Measurements from ENCODE around the gene ARID3B. TPM values are rescaled to one million over a fixed set of nuclear protein-coding genes. Genes with fewer than 3 reads are reported as not detected.
"Not testable (repeated sequence)": the region's sequence is repeated elsewhere in the genome, so short reads cannot be mapped to it uniquely, and the experiment has no call there.

The ARID3B gene
- polyA plus RNA-seq, 3 donors from 2014 or later: 3.2 to 17.3 (median 6.6) TPM

GRCh38 chr15:74520407-74520806 is 20.6 kb upstream of the ARID3B start:
- Mint-ChIP-seq H3K27ac (no peak overlapping the region), H3K4me1 (no peaks in the 10 kb centered on the region), H3K9me3 (no peaks in the 10 kb centered on the region)

GRCh38 chr15:74523982-74524381 is 17.0 kb upstream of the ARID3B start:
- Mint-ChIP-seq H3K4me1 (no peaks in the 10 kb centered on the region), H3K4me3 (no peak overlapping the region)
- no peak for DNase-seq

More at GRCh38 chr15:74520407-74520806, 20.6 kb upstream of the ARID3B start:
- no peak for DNase-seq
- Mint-ChIP-seq H3K4me3 (no peak overlapping the region), H3K27me3 (ENCODE audit: low read depth in 3 of 3) (peaks cover 0 to 2% (median 0%) of the 10 kb centered on the region in 3 donors), H3K36me3 (no peaks in the 10 kb centered on the region)

GRCh38 chr15:74525309-74525708 is 15.7 kb upstream of the ARID3B start:
- H3K4me3 Mint-ChIP-seq: no peak overlapping the region
- DNase-seq: no peak
- no peaks in the 10 kb centered on the region for H3K27me3 Mint-ChIP-seq (ENCODE audit: low read depth in 3 of 3)
- no peaks in the 10 kb centered on the region for H3K9me3 Mint-ChIP-seq
- no peaks in the 10 kb centered on the region for H3K4me1 Mint-ChIP-seq
- no peaks in the 10 kb centered on the region for H3K36me3 Mint-ChIP-seq
- no peak overlapping the region for H3K27ac Mint-ChIP-seq

More at GRCh38 chr15:74523982-74524381, 17.0 kb upstream of the ARID3B start:
- no peaks in the 10 kb centered on the region for H3K27me3 Mint-ChIP-seq (ENCODE audit: low read depth in 3 of 3)
- H3K9me3 Mint-ChIP-seq: no peaks in the 10 kb centered on the region
- H3K27ac Mint-ChIP-seq: no peak overlapping the region
- no peaks in the 10 kb centered on the region for H3K36me3 Mint-ChIP-seq

GRCh38 chr15:74525945-74526344 is 15.1 kb upstream of the ARID3B start:
- Mint-ChIP-seq H3K27me3 (ENCODE audit: low read depth in 3 of 3) (no peaks in the 10 kb centered on the region), H3K9me3 (no peaks in the 10 kb centered on the region), H3K27ac (no peak overlapping the region), H3K4me3 (no peak overlapping the region), H3K4me1 (no peaks in the 10 kb centered on the region), H3K36me3 (no peaks in the 10 kb centered on the region)
- no peak for DNase-seq

GRCh38 chr15:74528876-74529275 is 12.1 kb upstream of the ARID3B start:
- Mint-ChIP-seq H3K4me1 (no peaks in the 10 kb centered on the region), H3K36me3 (no peaks in the 10 kb centered on the region), H3K27me3 (ENCODE audit: low read depth in 3 of 3) (no peaks in the 10 kb centered on the region), H3K9me3 (no peaks in the 10 kb centered on the region), H3K4me3 (no peak overlapping the region), H3K27ac (no peak overlapping the region)
- no peak for DNase-seq

GRCh38 chr15:74529921-74530320 is 11.1 kb upstream of the ARID3B start:
- H3K4me3 Mint-ChIP-seq: no peak overlapping the region
- H3K36me3 Mint-ChIP-seq: no peaks in the 10 kb centered on the region
- H3K27me3 Mint-ChIP-seq (ENCODE audit: low read depth in 3 of 3): no peaks in the 10 kb centered on the region
- no peaks in the 10 kb centered on the region for H3K9me3 Mint-ChIP-seq
- H3K4me1 Mint-ChIP-seq: no peaks in the 10 kb centered on the region
- no peak overlapping the region for H3K27ac Mint-ChIP-seq
- no peak for DNase-seq

GRCh38 chr15:74530771-74531143 is 10.3 kb upstream of the ARID3B start:
- Mint-ChIP-seq H3K4me3 (no peak overlapping the region), H3K27me3 (ENCODE audit: low read depth in 3 of 3) (no peaks in the 10 kb centered on the region), H3K27ac (no peak overlapping the region), H3K4me1 (no peaks in the 10 kb centered on the region), H3K36me3 (no peaks in the 10 kb centered on the region), H3K9me3 (no peaks in the 10 kb centered on the region)
- DNase-seq: no peak

GRCh38 chr15:74531144-74531811 is 9.7 kb upstream of the ARID3B start:
- H3K27me3 Mint-ChIP-seq (ENCODE audit: low read depth in 3 of 3): no peaks in the 10 kb centered on the region
- H3K36me3 Mint-ChIP-seq: no peaks in the 10 kb centered on the region
- no peaks in the 10 kb centered on the region for H3K9me3 Mint-ChIP-seq
- no peak overlapping the region for H3K4me3 Mint-ChIP-seq
- DNase-seq: no peak
- no peaks in the 10 kb centered on the region for H3K4me1 Mint-ChIP-seq
- no peak overlapping the region for H3K27ac Mint-ChIP-seq

- Mint-ChIP-seq H3K27me3 (ENCODE audit: low read depth in 3 of 3) (peaks cover 2 to 3% (median 2%) of the 10 kb centered on the region in 3 donors), H3K4me1 (peaks cover 10 to 13% of the 10 kb centered on the region in 2 donors), H3K27ac (peak overlapping the region in 1 of 6 donors; percentile 25), H3K36me3 (peaks cover 0 to 3% (median 0%) of the 10 kb centered on the region in 3 donors), H3K9me3 (no peaks in the 10 kb centered on the region), H3K4me3 (no peak overlapping the region)
- no peak for DNase-seq
Measured at GRCh38 chr15:74535388-74536084, 5.5 kb upstream of the ARID3B start.

- H3K4me3 Mint-ChIP-seq: no peak overlapping the region
Measured at GRCh38 chr15:74537736-74538135, 3.3 kb upstream of the ARID3B start.

GRCh38 chr15:74539521-74539920 is 1.5 kb upstream of the ARID3B start:
- peaks cover 43 to 47% of the 10 kb centered on the region in 2 donors for H3K4me1 Mint-ChIP-seq
- H3K27ac Mint-ChIP-seq: peak overlapping the region in 5 of 6 donors; percentile 25 to 85 (median 51)
- H3K27me3 Mint-ChIP-seq (ENCODE audit: low read depth in 3 of 3): peaks cover 8 to 13% (median 9%) of the 10 kb centered on the region in 3 donors
- not testable (repeated sequence) for H3K9me3 Mint-ChIP-seq, DNase-seq, H3K36me3 Mint-ChIP-seq
- peak overlapping the region; percentile 61 to 75 (median 73) for H3K4me3 Mint-ChIP-seq

More at GRCh38 chr15:74537736-74538135, 3.3 kb upstream of the ARID3B start:
- Mint-ChIP-seq H3K36me3 (peaks cover 0 to 3% (median 0%) of the 10 kb centered on the region in 3 donors), H3K9me3 (no peaks in the 10 kb centered on the region), H3K27me3 (ENCODE audit: low read depth in 3 of 3) (peaks cover 8 to 13% (median 9%) of the 10 kb centered on the region in 3 donors), H3K4me1 (peaks cover 26 to 31% of the 10 kb centered on the region in 2 donors), H3K27ac (no peak overlapping the region)
- no peak for DNase-seq

GRCh38 chr15:74540161-74540760 is 759 bp upstream of the ARID3B start:
- Mint-ChIP-seq H3K27me3 (ENCODE audit: low read depth in 3 of 3) (peaks cover 9 to 13% (median 9%) of the 10 kb centered on the region in 3 donors), H3K4me1 (peaks cover 49 to 54% of the 10 kb centered on the region in 2 donors), H3K9me3 (no peaks in the 10 kb centered on the region), H3K27ac (peak overlapping the region; percentile 88 to 98 (median 96)), H3K4me3 (peak overlapping the region; percentile 93 to 99 (median 97)), H3K36me3 (peaks cover 0 to 3% (median 0%) of the 10 kb centered on the region in 3 donors)
- DNase-seq: no peak

- H3K27ac Mint-ChIP-seq: peak overlapping the region; percentile 88 to 98 (median 95)
- peaks cover 0 to 3% (median 3%) of the 10 kb centered on the region in 3 donors for H3K36me3 Mint-ChIP-seq
- peak; percentile 53 to 65 (median 62) for DNase-seq
- peaks cover 9 to 13% (median 12%) of the 10 kb centered on the region in 3 donors for H3K27me3 Mint-ChIP-seq (ENCODE audit: low read depth in 3 of 3)
- peaks cover 63 to 67% of the 10 kb centered on the region in 2 donors for H3K4me1 Mint-ChIP-seq
- peak overlapping the region; percentile 93 to 99 (median 94) for H3K4me3 Mint-ChIP-seq
- no peaks in the 10 kb centered on the region for H3K9me3 Mint-ChIP-seq
Measured at GRCh38 chr15:74541494-74542165, 610 bp downstream of the ARID3B start.
